Activated B cell treated with CpG ODN at 0.5 μM for 24 hours (primary cell): ENCODE measurements around the gene OR5AU1. TPM values are rescaled to one million over a fixed set of nuclear protein-coding genes. Genes with fewer than 3 reads are reported as not detected.

Experiments used
- ATAC-seq: fragments of 200-7000 bp; cut with Tn5 transposase; one replicate; pipeline ENCODE4 v1.10.0; 2021; ENCODE audit warnings: low read depth, mild to moderate bottlenecking, moderate library complexity
- CTCF ChIA-PET: fragments of 350-600 bp; sonication (Branson Sonifier 250); formaldehyde crosslinking; loops from one replicate; lab custom pipeline; 2021; ENCODE audit warnings: antibody characterized with exemption; lab: Charles Lee
- POLR2A ChIA-PET: fragments of 350-600 bp; sonication (Branson Sonifier 250); formaldehyde crosslinking; loops from one replicate; lab custom pipeline; 2021; ENCODE audit warnings: antibody characterized with exemption; lab: Charles Lee
- DNase-seq: peaks from one replicate; pipeline ENCODE4 v3.0.0; 2022
- H3K27ac Mint-ChIP-seq: one replicate; pipeline ENCODE4 v1.8.0; 2020; ENCODE audit warnings: mixed read lengths
- H3K27me3 Mint-ChIP-seq: one replicate; pipeline ENCODE4 v1.8.0; 2021; ENCODE audit warnings: mixed read lengths
- H3K36me3 Mint-ChIP-seq: one replicate; pipeline ENCODE4 v1.8.0; 2021; ENCODE audit warnings: low read depth, mixed read lengths
- H3K4me1 Mint-ChIP-seq: one replicate; pipeline ENCODE4 v1.8.0; 2021; ENCODE audit warnings: mixed read lengths
- H3K4me3 Mint-ChIP-seq: one replicate; pipeline ENCODE4 v1.8.0; 2020; ENCODE audit warnings: mild to moderate bottlenecking, mixed read lengths
- H3K9me3 Mint-ChIP-seq: one replicate; pipeline ENCODE4 v1.8.0; 2020; ENCODE audit warnings: mixed read lengths
- intact Hi-C: fragments of 100-400 bp; cut with micrococcal nuclease; formaldehyde crosslinking; loops from one replicate; pipeline ENCODE4 v1.15.1; 2024
- total RNA-seq: library from RNA; stranded (reverse); gene quantifications from 2 replicates; pipeline ENCODE4 v1.2.3, GENCODE V29; 2022
- TF ChIP-seq, protein P1 (sequence below): fragments of 200-600 bp; IDR thresholded peaks from one replicate; pipeline ENCODE4 v1.8.0; 2022; ENCODE audit warnings: antibody characterized with exemption, mild to moderate bottlenecking

The OR5AU1 gene
- total RNA-seq, 1 donor from 2014 or later, result not detected

GRCh38 chr14:21107283-21107800, 48.5 kb downstream of the OR5AU1 start:
- ChIA-PET POLR2A (no interaction called here), CTCF (interaction anchor here (7.1 to 14.7 kb wide), 3 partner anchors 36 to 92 kb away, joined by 62 to 257 read pairs (median 146); partner anchors contain the start of gene ARHGEF40)
- DNase-seq (no peak), ATAC-seq (no peak)
- intact Hi-C loops, result loop anchor here (10.0 kb wide), 3 partner anchors 157 to 653 kb away; partner anchors contain the start of genes APEX1, HNRNPC, OSGEP and RNASE6
- H3K4me1 Mint-ChIP-seq, result peaks cover 15% of the 10 kb centered on the region
- H3K4me3 Mint-ChIP-seq, result no peak overlapping the region
- TF ChIP-seq, protein P1, sequence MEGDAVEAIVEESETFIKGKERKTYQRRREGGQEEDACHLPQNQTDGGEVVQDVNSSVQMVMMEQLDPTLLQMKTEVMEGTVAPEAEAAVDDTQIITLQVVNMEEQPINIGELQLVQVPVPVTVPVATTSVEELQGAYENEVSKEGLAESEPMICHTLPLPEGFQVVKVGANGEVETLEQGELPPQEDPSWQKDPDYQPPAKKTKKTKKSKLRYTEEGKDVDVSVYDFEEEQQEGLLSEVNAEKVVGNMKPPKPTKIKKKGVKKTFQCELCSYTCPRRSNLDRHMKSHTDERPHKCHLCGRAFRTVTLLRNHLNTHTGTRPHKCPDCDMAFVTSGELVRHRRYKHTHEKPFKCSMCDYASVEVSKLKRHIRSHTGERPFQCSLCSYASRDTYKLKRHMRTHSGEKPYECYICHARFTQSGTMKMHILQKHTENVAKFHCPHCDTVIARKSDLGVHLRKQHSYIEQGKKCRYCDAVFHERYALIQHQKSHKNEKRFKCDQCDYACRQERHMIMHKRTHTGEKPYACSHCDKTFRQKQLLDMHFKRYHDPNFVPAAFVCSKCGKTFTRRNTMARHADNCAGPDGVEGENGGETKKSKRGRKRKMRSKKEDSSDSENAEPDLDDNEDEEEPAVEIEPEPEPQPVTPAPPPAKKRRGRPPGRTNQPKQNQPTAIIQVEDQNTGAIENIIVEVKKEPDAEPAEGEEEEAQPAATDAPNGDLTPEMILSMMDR, result no peak
- no peaks in the 10 kb centered on the region for H3K9me3 Mint-ChIP-seq
- H3K27me3 Mint-ChIP-seq, result no peaks in the 10 kb centered on the region
- H3K27ac Mint-ChIP-seq, result no peak overlapping the region
- H3K36me3 Mint-ChIP-seq, result no peaks in the 10 kb centered on the region

- ChIA-PET POLR2A (no interaction called here), CTCF (interaction anchor here (4.6 to 14.7 kb wide), 4 partner anchors 14 to 91 kb away, joined by 62 to 257 read pairs (median 108); partner anchors contain the start of gene ARHGEF40)
- intact Hi-C loops, result loop anchor here (10.0 kb wide), 3 partner anchors 158 to 652 kb away; partner anchors contain the start of genes APEX1, HNRNPC, OSGEP and RNASE6
- peaks cover under 1% of the 10 kb centered on the region for H3K27me3 Mint-ChIP-seq
- TF ChIP-seq, protein P1, result no peak
- peak overlapping the region; percentile 52 for H3K4me3 Mint-ChIP-seq
- H3K4me1 Mint-ChIP-seq, result peaks cover 15% of the 10 kb centered on the region
- DNase-seq, result peak; percentile 56
- no peaks in the 10 kb centered on the region for H3K36me3 Mint-ChIP-seq
- peak overlapping the region; percentile 59 for H3K27ac Mint-ChIP-seq
- ATAC-seq, result no peak
- no peaks in the 10 kb centered on the region for H3K9me3 Mint-ChIP-seq
Measured at GRCh38 chr14:21106498-21107282, 49.2 kb downstream of the OR5AU1 start.

GRCh38 chr14:21106176-21106497, 49.7 kb downstream of the OR5AU1 start:
- ChIA-PET POLR2A (no interaction called here), CTCF (interaction anchor here (4.6 to 14.7 kb wide), 4 partner anchors 13 to 90 kb away, joined by 62 to 257 read pairs (median 108); partner anchors contain the start of gene ARHGEF40)
- ATAC-seq, result no peak
- Mint-ChIP-seq H3K36me3 (no peaks in the 10 kb centered on the region), H3K4me3 (no peak overlapping the region), H3K9me3 (no peaks in the 10 kb centered on the region), H3K27ac (no peak overlapping the region), H3K4me1 (peaks cover 15% of the 10 kb centered on the region), H3K27me3 (peaks cover 2% of the 10 kb centered on the region)
- intact Hi-C loops, result loop anchor here (10.0 kb wide), 3 partner anchors 159 to 651 kb away; partner anchors contain the start of genes APEX1, HNRNPC, OSGEP and RNASE6
- TF ChIP-seq, protein P1, result no peak
- DNase-seq, result no peak

DNA sequence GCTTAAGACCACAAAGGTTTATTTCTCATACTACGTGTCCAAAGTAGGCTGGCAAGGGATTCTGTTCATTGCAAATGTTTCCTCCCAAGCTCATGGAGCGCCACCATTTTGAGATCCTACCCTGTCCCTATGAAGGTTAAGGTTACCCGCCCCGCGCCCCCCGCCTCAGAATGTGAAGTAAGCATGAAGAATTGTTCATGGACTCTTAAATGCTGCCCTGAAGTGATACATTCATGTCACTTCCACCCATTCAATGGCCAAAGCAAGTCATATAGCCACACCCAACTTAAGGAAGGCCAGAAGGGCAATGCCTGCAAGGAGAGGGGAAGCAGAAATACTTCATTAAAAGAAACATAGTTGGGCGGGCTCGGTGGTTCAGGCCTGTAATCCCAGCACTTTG, 50.8 kb downstream of the OR5AU1 start:
- no peaks in the 10 kb centered on the region for H3K9me3 Mint-ChIP-seq
- H3K4me1 Mint-ChIP-seq, result peaks cover 15% of the 10 kb centered on the region
- CTCF ChIA-PET, result interaction anchor here (0.8 to 14.7 kb wide), 13 partner anchors 9 to 409 kb away, joined by 3 to 257 read pairs (median 7); partner anchors contain the start of gene ARHGEF40
- intact Hi-C loops, result loop anchor here (10.0 kb wide), 3 partner anchors 160 to 650 kb away; partner anchors contain the start of genes APEX1, HNRNPC, OSGEP and RNASE6
- TF ChIP-seq, protein P1, result no peak
- no peaks in the 10 kb centered on the region for H3K36me3 Mint-ChIP-seq
- ATAC-seq (no peak), DNase-seq (no peak)
- H3K27me3 Mint-ChIP-seq, result peaks cover 8% of the 10 kb centered on the region
- POLR2A ChIA-PET, result interaction anchor here (0.5 to 2.9 kb wide), 7 partner anchors 13 to 285 kb away, joined by 3 to 29 read pairs (median 16); partner anchors contain the start of genes ARHGEF40 and NDRG2
- H3K27ac Mint-ChIP-seq, result no peak overlapping the region
- H3K4me3 Mint-ChIP-seq, result no peak overlapping the region

Other genes starting within 250 kb of the OR5AU1 start
- gene RNASE2, start 200.6 kb downstream of the OR5AU1 start, total RNA-seq, result not detected in 2 replicates
- gene METTL17, start 166.1 kb downstream of the OR5AU1 start, total RNA-seq, result 94.2 and 94.7 TPM in 2 replicates
- 0.38 TPM in 1 of 2 replicates, not detected in the other for gene SLC39A2, start 156.8 kb downstream of the OR5AU1 start, total RNA-seq
- gene NDRG2, start 131.0 kb downstream of the OR5AU1 start, total RNA-seq, result 2.1 and 3.9 TPM in 2 replicates
- not detected in 2 replicates for gene TPPP2, start 125.8 kb downstream of the OR5AU1 start, total RNA-seq
- gene RNASE13, start 121.3 kb downstream of the OR5AU1 start, total RNA-seq, result not detected in 2 replicates
- not detected in 2 replicates for gene RNASE7, start 113.7 kb downstream of the OR5AU1 start, total RNA-seq
- gene RNASE8, start 98.2 kb downstream of the OR5AU1 start, total RNA-seq, result not detected in 2 replicates
- gene ARHGEF40, start 85.8 kb downstream of the OR5AU1 start, total RNA-seq, result 1.0 and 1.4 TPM in 2 replicates
- 1.6 and 2.3 TPM in 2 replicates for gene ZNF219, start 57.4 kb downstream of the OR5AU1 start, total RNA-seq
- not detected in 2 replicates for gene TMEM253, start 55.0 kb downstream of the OR5AU1 start, total RNA-seq
- 653 and 683 TPM in 2 replicates for gene HNRNPC, start 113.4 kb upstream of the OR5AU1 start, total RNA-seq
- not detected in 2 replicates for gene RPGRIP1, start 124.0 kb upstream of the OR5AU1 start, total RNA-seq
- gene SUPT16H, start 228.0 kb upstream of the OR5AU1 start, total RNA-seq, result 100 and 102 TPM in 2 replicates